Mesenchymal stem cell (in vitro differentiated cells and primary cell): Measurements from ENCODE around the gene KCNH1.

Source experiments
- DNase-seq: peaks from one replicate; pipeline ENCODE4 v3.0.0-alpha.2; 2013
- H2AFZ ChIP-seq: one replicate; pipeline ENCODE4 v1.6.1; 2013; ENCODE audit warnings: low read depth, mild to moderate bottlenecking, control low read depth, inconsistent platforms, low read length, moderate library complexity
- H2AK5ac ChIP-seq: 2 replicates; pipeline ENCODE4 v1.6.1; 2013; ENCODE audit warnings: low read length, moderate library complexity, mild to moderate bottlenecking, inconsistent platforms; ENCODE audit not compliant: severe bottlenecking
- H2BK120ac ChIP-seq: one replicate; pipeline ENCODE4 v1.6.1; 2013; ENCODE audit warnings: low read depth, mild to moderate bottlenecking, inconsistent platforms, low read length, moderate library complexity
- H2BK12ac ChIP-seq, 2 experiments: one replicate each; pipeline ENCODE4 v1.6.1; 2013; ENCODE audit warnings: inconsistent platforms in 2 of 2, low read length in 2 of 2, mild to moderate bottlenecking in 2 of 2, moderate library complexity in 2 of 2, control low read depth in 1 of 2
- H2BK15ac ChIP-seq: one replicate; pipeline ENCODE4 v1.6.1; 2013; ENCODE audit warnings: mild to moderate bottlenecking, low read depth, inconsistent platforms; ENCODE audit not compliant: poor library complexity, severe bottlenecking
- H2BK5ac ChIP-seq: 2 replicates; pipeline ENCODE4 v1.6.1; 2013; ENCODE audit warnings: low read depth, mild to moderate bottlenecking, low read length, control low read depth, inconsistent platforms; ENCODE audit not compliant: poor library complexity, severe bottlenecking
- H3K14ac ChIP-seq, 2 experiments: one replicate each; pipeline ENCODE4 v1.6.1; 2013; ENCODE audit warnings: inconsistent platforms in 2 of 2, low read length in 2 of 2, control low read depth in 1 of 2, mild to moderate bottlenecking in 1 of 2, moderate library complexity in 1 of 2
- H3K18ac ChIP-seq, 2 experiments: one replicate each; pipeline ENCODE4 v1.6.1; 2013; ENCODE audit warnings: inconsistent platforms in 2 of 2, low read length in 2 of 2, control low read depth in 1 of 2, low read depth in 1 of 2, mild to moderate bottlenecking in 1 of 2
- H3K23ac ChIP-seq, 2 experiments: one replicate each; pipeline ENCODE4 v1.6.1; 2013; ENCODE audit warnings: inconsistent platforms in 2 of 2, low read length in 2 of 2, mild to moderate bottlenecking in 2 of 2, moderate library complexity in 2 of 2, control low read depth in 1 of 2
- H3K27ac ChIP-seq: 2 replicates; pipeline ENCODE4 v1.5.1; 2013; ENCODE audit warnings: mild to moderate bottlenecking, moderate library complexity, low read length, control low read depth, inconsistent platforms; ENCODE audit not compliant: poor library complexity, severe bottlenecking
- H3K27me3 ChIP-seq, 2 experiments: 2 replicates each; pipeline versions ENCODE4 v1.6.1 to v1.7.0; 2013; ENCODE audit warnings: low read length in 2 of 2, mild to moderate bottlenecking in 2 of 2, moderate library complexity in 2 of 2, control low read depth in 1 of 2, inconsistent platforms in 1 of 2; ENCODE audit not compliant: control insufficient read depth in 1 of 2, insufficient read depth in 1 of 2
- H3K36me3 ChIP-seq, 2 experiments: 2 replicates each; pipeline versions ENCODE4 v1.6.1 to v1.7.0; 2013; ENCODE audit warnings: low read length in 2 of 2, control low read depth in 1 of 2, inconsistent platforms in 1 of 2, low read depth in 1 of 2, mild to moderate bottlenecking in 1 of 2; ENCODE audit not compliant: insufficient read depth in 2 of 2, control insufficient read depth in 1 of 2
- H3K4ac ChIP-seq, 2 experiments: one replicate each; pipeline ENCODE4 v1.6.1; 2013; ENCODE audit warnings: inconsistent platforms in 2 of 2, low read length in 2 of 2, mild to moderate bottlenecking in 2 of 2, moderate library complexity in 2 of 2, control low read depth in 1 of 2, low read depth in 1 of 2
- H3K4me1 ChIP-seq: 2 replicates; pipeline ENCODE4 v1.6.1; 2013; ENCODE audit warnings: low read depth, low read length, control low read depth; ENCODE audit not compliant: control insufficient read depth, insufficient read depth
- H3K4me2 ChIP-seq: 2 replicates; pipeline ENCODE4 v1.6.1; 2013; ENCODE audit warnings: low read length, mild to moderate bottlenecking, inconsistent platforms; ENCODE audit not compliant: poor library complexity, severe bottlenecking
- H3K4me3 ChIP-seq, 2 experiments: 2 replicates each; pipeline versions ENCODE4 v1.5.1 to v1.7.0; 2013; ENCODE audit warnings: low read length in 2 of 2, mild to moderate bottlenecking in 2 of 2, control low read depth in 1 of 2, low read depth in 1 of 2; ENCODE audit not compliant: insufficient read depth in 1 of 2
- H3K79me1 ChIP-seq: replicated peaks from 2 replicates; pipeline ENCODE4 v1.6.1; 2013; ENCODE audit warnings: mild to moderate bottlenecking, control low read depth, low read length, inconsistent platforms; ENCODE audit not compliant: poor library complexity, severe bottlenecking
- H3K9ac ChIP-seq: 2 replicates; pipeline ENCODE4 v1.7.0; 2013; ENCODE audit warnings: mild to moderate bottlenecking, low read length, moderate library complexity
- H3K9me3 ChIP-seq: 2 replicates; pipeline ENCODE4 v1.7.0; 2013; ENCODE audit warnings: mild to moderate bottlenecking, low read length; ENCODE audit not compliant: control insufficient read depth
- H4K8ac ChIP-seq: one replicate; pipeline ENCODE4 v1.6.1; 2013; ENCODE audit warnings: inconsistent platforms, mild to moderate bottlenecking, low read length, moderate library complexity
- H4K91ac ChIP-seq: one replicate; pipeline ENCODE4 v1.6.1; 2013; ENCODE audit warnings: mild to moderate bottlenecking, low read length, inconsistent platforms
- WGBS: methylation state at CpG from one replicate; pipeline ENCODE4 v1.1.7; 2013; ENCODE audit warnings: mixed read lengths; 5-methylcytosine and 5-hydroxymethylcytosine counted together

Gene KCNH1

GRCh38 chr1:210695026-210695425 is 438.9 kb downstream of the KCNH1 start:
- no peak overlapping the region for H3K4me3 ChIP-seq
- H2BK15ac ChIP-seq: no peak overlapping the region
- H3K27ac ChIP-seq: no peak overlapping the region
- H2BK5ac ChIP-seq: no peak overlapping the region
- H3K23ac ChIP-seq: no peak overlapping the region
- no peak overlapping the region for H4K91ac ChIP-seq
- H3K18ac ChIP-seq: no peak overlapping the region
- no peaks in the 10 kb centered on the region for H3K79me1 ChIP-seq
- no peaks in the 10 kb centered on the region for H3K27me3 ChIP-seq
- H3K4me2 ChIP-seq: no peak overlapping the region
- H2BK120ac ChIP-seq: no peak overlapping the region
- no peak overlapping the region for H2AFZ ChIP-seq
- H4K8ac ChIP-seq: no peak overlapping the region
- 40% methylated on average over 1 of the region's 1 CpG for WGBS
- peaks cover 5% of the 10 kb centered on the region for H3K4me1 ChIP-seq
- H3K14ac ChIP-seq: no peak overlapping the region
- DNase-seq: peak; percentile 56
- H3K9ac ChIP-seq: no peak overlapping the region
- H3K9me3 ChIP-seq: no peaks in the 10 kb centered on the region
- H3K4ac ChIP-seq: no peak overlapping the region
- peaks cover 0 to 4% of the 10 kb centered on the region in 2 experiments for H3K36me3 ChIP-seq
- no peak overlapping the region for H2AK5ac ChIP-seq
- no peak overlapping the region for H2BK12ac ChIP-seq

GRCh38 chr1:210692796-210693195 is 441.2 kb downstream of the KCNH1 start:
- no peak overlapping the region for H3K27ac ChIP-seq
- H3K79me1 ChIP-seq: no peaks in the 10 kb centered on the region
- H3K18ac ChIP-seq: no peak overlapping the region
- no peaks in the 10 kb centered on the region for H3K27me3 ChIP-seq
- no peak overlapping the region for H2BK12ac ChIP-seq
- H2AK5ac ChIP-seq: no peak overlapping the region
- H3K14ac ChIP-seq: no peak overlapping the region
- H3K9ac ChIP-seq: no peak overlapping the region
- peaks cover 0 to 4% of the 10 kb centered on the region in 2 experiments for H3K36me3 ChIP-seq
- no peak overlapping the region for H2BK5ac ChIP-seq
- 79% methylated on average over 7 of the region's 7 CpGs for WGBS
- H3K4me3 ChIP-seq: no peak overlapping the region
- H2BK120ac ChIP-seq: no peak overlapping the region
- no peak for DNase-seq
- no peak overlapping the region for H3K23ac ChIP-seq
- no peak overlapping the region for H2AFZ ChIP-seq
- no peaks in the 10 kb centered on the region for H3K9me3 ChIP-seq
- no peak overlapping the region for H4K8ac ChIP-seq
- H2BK15ac ChIP-seq: no peak overlapping the region
- no peak overlapping the region for H4K91ac ChIP-seq
- H3K4ac ChIP-seq: no peak overlapping the region
- no peak overlapping the region for H3K4me2 ChIP-seq
- H3K4me1 ChIP-seq: peaks cover 12% of the 10 kb centered on the region

- no peaks in the 10 kb centered on the region for H3K79me1 ChIP-seq
- no peaks in the 10 kb centered on the region for H3K9me3 ChIP-seq
- H2BK120ac ChIP-seq: no peak overlapping the region
- H2AK5ac ChIP-seq: no peak overlapping the region
- no peak overlapping the region for H4K91ac ChIP-seq
- peaks cover 0 to 4% of the 10 kb centered on the region in 2 experiments for H3K36me3 ChIP-seq
- H3K4ac ChIP-seq: no peak overlapping the region
- no peak overlapping the region for H4K8ac ChIP-seq
- no peak overlapping the region for H3K4me2 ChIP-seq
- no peak overlapping the region for H2BK15ac ChIP-seq
- no peak overlapping the region for H3K9ac ChIP-seq
- H3K4me3 ChIP-seq: no peak overlapping the region
- DNase-seq: no peak
- H2BK5ac ChIP-seq: no peak overlapping the region
- H3K14ac ChIP-seq: no peak overlapping the region
- WGBS: 100% methylated on average over 6 of the region's 6 CpGs
- H3K18ac ChIP-seq: no peak overlapping the region
- H3K27me3 ChIP-seq: no peaks in the 10 kb centered on the region
- no peak overlapping the region for H3K27ac ChIP-seq
- H3K23ac ChIP-seq: no peak overlapping the region
- no peak overlapping the region for H2AFZ ChIP-seq
- peaks cover 12% of the 10 kb centered on the region for H3K4me1 ChIP-seq
- H2BK12ac ChIP-seq: no peak overlapping the region
Measured at GRCh38 chr1:210691039-210691610, 442.8 kb downstream of the KCNH1 start.

- Histone ChIP-seq H3K18ac (no peak overlapping the region), H3K27me3 (no peaks in the 10 kb centered on the region), H4K8ac (no peak overlapping the region), H3K27ac (no peak overlapping the region), H2BK120ac (no peak overlapping the region), H3K4me3 (no peak overlapping the region), H2BK15ac (no peak overlapping the region), H2AFZ (no peak overlapping the region), H3K36me3 (peaks cover 0 to 4% of the 10 kb centered on the region in 2 experiments), H2AK5ac (no peak overlapping the region), H3K9ac (no peak overlapping the region), H4K91ac (no peak overlapping the region), H3K4me2 (no peak overlapping the region), H3K79me1 (no peaks in the 10 kb centered on the region), H2BK12ac (no peak overlapping the region), H3K4ac (no peak overlapping the region), H3K23ac (no peak overlapping the region), H3K14ac (no peak overlapping the region), H3K9me3 (no peaks in the 10 kb centered on the region), H2BK5ac (no peak overlapping the region), H3K4me1 (peaks cover 12% of the 10 kb centered on the region)
- peak; percentile 23 for DNase-seq
- 48% methylated on average over 5 of the region's 5 CpGs for WGBS
Measured at GRCh38 chr1:210690236-210690635, 443.7 kb downstream of the KCNH1 start.
